ENCODE results near the gene ARL9. TPM values are rescaled to one million over a fixed set of nuclear protein-coding genes. Genes with fewer than 3 reads are reported as not detected.
A peak's percentile ranks its signal among the peaks of the same experiment; 100 is the strongest.

ARL9 gene
- total RNA-seq, 1 experiment from 2014 or later: not detected

DNA sequence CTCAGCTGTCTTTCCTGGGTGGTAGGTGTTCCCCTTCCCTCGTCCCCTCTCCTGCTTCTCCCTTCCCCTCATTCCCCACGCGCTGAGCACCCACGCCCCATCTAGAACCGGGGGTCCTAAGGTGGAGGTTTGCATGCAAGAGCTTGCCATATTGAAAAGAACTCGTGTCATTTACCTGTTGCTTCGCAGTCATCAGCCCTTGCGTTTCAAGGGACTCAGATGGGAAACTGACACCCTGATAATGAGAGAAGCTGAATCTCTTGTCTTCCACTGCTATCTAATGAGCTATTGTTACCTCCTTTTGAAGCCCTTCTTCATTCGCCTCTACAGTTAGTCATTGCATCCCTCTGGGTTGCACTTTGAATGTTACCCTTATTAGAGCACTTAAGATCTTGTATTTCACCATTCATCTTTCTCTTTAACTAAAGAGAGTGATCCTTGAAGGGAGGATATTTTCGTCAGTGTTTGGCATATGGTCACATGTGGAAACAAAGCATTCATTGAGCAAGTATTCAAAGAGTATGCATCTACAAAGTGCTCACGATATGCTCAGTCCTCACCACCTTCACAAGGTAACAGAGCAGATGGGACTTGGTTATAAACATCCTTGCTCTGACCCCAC, 25.7 kb downstream of the ARL9 start:
- DNase-seq (ENCODE audit: low read depth): no peak

DNA sequence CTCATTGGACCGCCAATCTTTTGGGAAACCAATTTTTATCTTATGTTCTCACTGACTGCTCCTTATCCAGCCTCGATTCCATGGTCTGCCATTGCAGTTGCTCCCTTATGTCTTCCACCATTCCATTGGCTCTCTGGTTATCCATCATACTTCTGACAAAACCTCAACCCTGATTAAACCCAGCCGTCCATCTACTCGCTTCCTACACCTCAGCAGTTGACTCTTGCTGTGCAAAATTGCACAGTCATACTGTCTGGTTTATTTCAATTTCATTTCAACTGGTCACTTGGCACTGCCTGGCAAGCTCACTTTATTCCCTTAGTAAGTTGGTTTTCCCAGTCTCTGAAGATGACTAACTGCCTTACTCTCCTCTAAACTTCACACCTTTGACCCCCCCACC, 26.2 kb downstream of the ARL9 start:
- no peak for DNase-seq (ENCODE audit: low read depth)

DNA sequence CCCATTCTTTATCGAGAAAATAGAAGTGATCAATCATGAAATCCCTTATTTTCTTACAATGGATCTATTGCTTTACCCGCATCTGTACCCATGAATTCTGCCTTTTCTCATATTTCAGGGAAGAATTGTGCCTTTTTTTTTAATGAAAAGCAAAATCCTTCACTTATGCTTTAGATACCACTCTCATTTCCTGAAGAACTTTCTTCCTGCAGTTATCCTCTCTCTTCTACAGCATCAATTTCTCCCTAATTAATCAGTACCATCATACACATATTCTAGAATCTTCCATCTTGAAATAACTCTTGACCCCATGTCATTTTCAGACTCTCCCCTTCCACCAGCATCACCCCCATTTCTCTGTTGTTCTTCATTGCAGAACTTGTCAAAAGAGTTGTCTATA, 26.6 kb downstream of the ARL9 start:
- no peak for DNase-seq (ENCODE audit: low read depth)

DNA sequence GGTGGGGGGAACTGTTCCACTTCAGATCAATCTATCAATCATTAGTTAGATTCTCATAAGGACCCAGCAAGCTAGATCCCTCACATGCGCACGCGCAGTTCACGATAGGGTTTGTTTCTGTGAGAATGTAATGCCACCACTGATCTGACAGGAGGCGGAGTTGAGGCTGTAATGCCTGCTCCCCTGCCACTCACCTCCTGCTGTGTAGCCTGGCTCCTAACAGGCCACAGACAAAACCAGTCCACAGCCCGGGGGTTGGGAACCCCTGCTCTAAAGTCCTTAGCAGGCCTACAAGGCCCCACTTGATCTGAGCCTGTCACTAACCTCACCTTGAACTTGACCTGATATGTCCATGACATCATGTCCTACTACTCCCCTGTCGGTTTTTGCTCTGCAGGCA, 30.3 kb downstream of the ARL9 start:
- DNase-seq (ENCODE audit: low read depth): no peak

DNA sequence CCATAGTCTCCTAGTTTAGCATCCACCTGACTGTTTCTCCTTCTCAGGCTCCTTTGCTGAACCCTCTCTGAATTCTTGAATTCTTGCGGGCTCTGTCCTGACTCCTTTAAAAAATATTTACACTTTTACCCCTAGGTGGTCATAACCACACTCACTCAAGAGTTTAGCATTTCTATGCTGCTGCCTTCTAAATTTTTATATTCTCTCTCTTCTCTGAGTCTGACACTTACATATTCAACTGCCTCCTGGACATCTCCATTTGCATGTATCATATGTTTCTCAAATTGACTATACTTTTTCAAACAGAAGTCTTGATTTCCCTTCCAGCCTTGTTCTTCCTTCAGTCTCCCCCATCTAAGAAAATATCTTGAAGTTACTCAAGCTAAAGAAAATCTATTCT, 31.6 kb downstream of the ARL9 start:
- DNase-seq (ENCODE audit: low read depth): no peak

DNA sequence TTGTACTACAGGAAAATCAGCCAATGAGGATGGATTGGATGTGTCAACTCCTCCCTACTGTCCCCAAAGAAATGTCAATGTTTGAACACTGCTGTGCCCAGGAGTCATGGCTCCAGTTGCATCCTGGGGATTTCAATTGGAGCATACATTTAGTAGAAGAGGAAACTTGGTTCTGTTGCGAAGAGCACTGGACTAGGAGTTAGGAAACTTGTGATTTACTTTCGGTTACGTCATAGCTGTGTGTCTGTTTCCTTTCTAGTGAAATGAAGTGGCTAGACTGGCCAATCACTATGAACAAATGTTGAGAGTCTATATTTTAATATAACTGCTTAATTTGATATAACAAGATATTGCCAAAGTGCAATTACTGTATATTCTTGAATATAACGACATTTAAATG, 35.2 kb downstream of the ARL9 start:
- no peak for DNase-seq (ENCODE audit: low read depth)

DNA sequence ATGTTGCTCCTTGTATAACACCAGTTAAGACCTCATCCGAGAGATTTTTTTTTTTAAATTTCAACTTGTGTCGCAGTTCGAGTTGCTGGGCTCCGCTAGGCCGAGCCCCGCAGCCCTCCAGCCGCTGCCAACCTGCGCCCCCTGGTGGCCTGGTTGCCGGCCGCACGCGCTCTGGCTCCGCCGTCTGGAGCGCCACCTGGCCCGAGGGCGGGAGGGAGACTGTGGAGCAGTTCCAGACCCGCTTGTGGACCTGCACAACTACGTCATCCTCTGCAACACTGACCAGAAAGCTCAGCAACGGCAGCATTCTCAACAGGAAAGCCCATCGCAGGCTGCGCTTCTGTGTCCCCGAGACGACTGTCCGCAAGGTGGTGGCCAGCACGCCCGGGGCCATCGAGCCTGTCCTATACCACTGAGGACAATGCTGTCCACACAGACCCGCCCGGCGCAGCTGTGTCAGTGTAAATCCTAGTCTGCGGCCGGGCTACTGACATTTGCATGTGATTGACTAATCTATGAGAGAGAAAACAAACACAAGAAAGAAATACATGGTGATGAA, 39.1 kb downstream of the ARL9 start:
- peak; percentile 88 for DNase-seq (ENCODE audit: low read depth)

DNA sequence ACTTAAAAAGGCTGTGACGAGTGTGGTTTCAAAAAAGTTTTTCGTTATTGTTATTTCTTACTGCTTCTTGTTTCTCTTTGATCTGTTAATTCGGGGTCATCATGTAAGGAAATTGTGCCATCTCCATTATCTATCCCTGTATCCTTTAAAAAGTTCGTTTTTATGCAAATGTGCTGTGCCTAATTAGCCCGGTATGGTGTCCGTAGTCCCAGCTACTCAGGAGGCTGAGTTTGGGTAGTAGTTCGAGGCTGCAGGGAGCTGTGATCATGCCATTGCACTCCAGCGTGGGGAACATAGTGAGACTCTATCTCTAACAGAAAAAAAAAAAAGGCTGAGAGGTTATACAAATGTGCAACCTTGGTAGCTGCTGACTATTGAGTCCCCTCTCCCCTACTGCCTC, 45.1 kb downstream of the ARL9 start:
- DNase-seq (ENCODE audit: low read depth): no peak

DNA sequence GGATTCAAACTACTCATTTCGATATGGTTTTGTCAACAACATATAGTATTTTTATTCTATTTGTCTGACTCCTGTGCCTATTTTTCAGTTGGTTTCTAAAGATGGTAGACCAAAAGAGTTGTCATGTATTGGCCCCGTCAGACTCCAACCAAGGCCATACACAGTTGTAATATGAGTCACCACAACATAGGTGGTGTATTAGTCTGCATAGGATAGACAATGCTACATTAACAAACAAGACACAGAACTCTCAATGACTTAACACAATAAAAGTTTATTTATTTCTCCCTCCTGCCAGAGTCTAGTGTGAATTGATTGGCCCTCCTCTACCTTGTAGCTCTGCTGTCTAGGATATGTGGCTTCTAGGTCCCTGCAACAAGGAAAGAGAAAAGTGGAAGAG, 45.9 kb downstream of the ARL9 start:
- DNase-seq (ENCODE audit: low read depth): no peak

DNA sequence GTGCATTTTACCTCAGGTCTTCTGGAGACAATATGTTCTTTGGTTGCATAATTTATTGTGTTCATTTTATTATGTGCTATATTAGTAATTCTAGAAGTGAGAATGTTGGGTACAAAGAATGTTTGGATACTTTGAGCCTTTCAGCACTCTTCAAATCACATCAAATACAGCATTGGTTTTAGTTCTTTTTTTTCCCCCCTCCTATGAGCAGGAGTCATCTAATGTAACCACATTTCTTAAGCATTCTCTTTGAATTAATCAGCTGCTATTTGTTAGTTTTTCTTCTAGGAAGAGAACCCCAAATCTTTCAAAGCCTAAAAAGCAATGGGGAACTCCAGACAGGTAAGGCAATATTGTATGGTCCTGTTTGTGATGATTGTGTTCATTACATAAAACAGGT, 46.7 kb downstream of the ARL9 start:
- peak; percentile 15 for DNase-seq (ENCODE audit: low read depth)

DNA sequence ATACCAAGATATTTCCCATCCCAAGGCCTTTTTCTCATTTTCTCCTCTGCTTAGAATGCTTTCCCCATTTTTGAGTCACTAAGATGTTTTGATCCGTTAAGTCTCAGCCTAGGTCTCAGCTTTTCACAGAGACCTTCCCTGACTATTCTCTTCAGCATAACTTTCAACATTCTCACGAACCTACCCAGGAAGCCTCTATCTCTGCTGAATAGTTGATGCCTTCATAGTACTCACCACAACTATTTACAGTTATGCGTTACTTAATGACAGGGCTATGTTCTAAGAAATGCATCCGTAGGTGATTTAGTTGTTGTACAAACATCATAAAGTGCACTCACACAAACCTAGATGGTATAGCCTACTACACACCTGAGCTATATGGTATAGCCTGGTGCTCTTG, 64.5 kb downstream of the ARL9 start:
- DNase-seq (ENCODE audit: low read depth): no peak

Other genes starting within 250 kb of the ARL9 start
- 8.8 and 9.1 TPM in 2 replicates for gene AASDH, start 118.3 kb upstream of the ARL9 start, total RNA-seq (2014; rRNA removed)
- gene PPAT, start 70.2 kb upstream of the ARL9 start, total RNA-seq (2014; rRNA removed): 28.0 and 29.6 TPM in 2 replicates
- gene PAICS, start 69.5 kb upstream of the ARL9 start, total RNA-seq (2014; rRNA removed): 128 and 131 TPM in 2 replicates
- gene SRP72, start 38.2 kb upstream of the ARL9 start, total RNA-seq (2014; rRNA removed): 73.8 and 86.5 TPM in 2 replicates
- 0.26 and 0.92 TPM in 2 replicates for gene HOPX, start 175.5 kb downstream of the ARL9 start, total RNA-seq (2014; rRNA removed)

All from LHCN-M2 (cell line).